ENCODE data around the gene SCCPDH.

GRCh38 chr1:246748006-246748405 lies 23.8 kb downstream of the SCCPDH start:
- TF ChIP-seq POLR2A (IDR thresholded peaks at IDR 0.05) (no peak), CTCF (IDR thresholded peaks at IDR 0.05) (no peak)
